K562 (cell line): ENCODE measurements around the gene ABCD3. TPM values are rescaled to one million over a fixed set of nuclear protein-coding genes. Genes with fewer than 3 reads are reported as not detected.

Source experiments
- ATAC-seq: fragments of 200-7000 bp; cut with Tn5 transposase; 3 replicates; pipeline ENCODE4 v1.9.1; 2020; ENCODE audit warnings: moderate library complexity
- BruUV-seq: library from RNA; stranded (reverse); fragments of 400-500 nt; replicated peaks from 2 replicates; lab custom pipeline; 2021; lab: Mats Ljungman, UMichigan
- CTCF ChIA-PET: fragments of 300-600 bp; formaldehyde crosslinking; extraction: SDS; loops from one replicate; lab custom pipeline; 2021; ENCODE audit warnings: low intra/inter-chr PET ratio; lab: Yijun Ruan, JAX
- POLR2A ChIA-PET: fragments of 300-600, 350-650 bp; sonication (Branson Sonifier 250); formaldehyde crosslinking; extraction: SDS; loops from one replicate; lab custom pipeline; 2021; ENCODE audit warnings: antibody characterized with exemption, inconsistent platforms; lab: Yijun Ruan, JAX
- DNase-seq, 4 experiments: peaks; one replicate each; pipeline versions ENCODE4 v3.0.0 to v3.0.0-alpha.2; 2011 to 2018; ENCODE audit warnings: low spot score in 3 of 4, mixed read lengths in 3 of 4; ENCODE audit errors: extremely low read depth in 1 of 4
- FAIRE-seq: peaks from 2 replicates; lab custom pipeline; 2011; peaks lifted over from hg19 to GRCh38; lab: Jason Lieb, UNC
- H2AFZ ChIP-seq: 2 replicates; pipeline ENCODE4 v1.6.0; 2011; ENCODE audit warnings: low read depth, low read length, control low read depth, inconsistent platforms
- H3K27ac ChIP-seq: fragments of 200-600 bp; 3 replicates; pipeline ENCODE4 v1.8.0; 2011; ENCODE audit warnings: low read depth, mild to moderate bottlenecking, control low read depth, inconsistent platforms, low read length, moderate library complexity, mixed read lengths; ENCODE audit errors: extremely low read depth
- H3K27me3 ChIP-seq, 2 experiments: fragments of 300-600 bp in 1 of 2; 2 replicates in 1 of 2; 3 replicates in 1 of 2; pipeline versions ENCODE4 v1.6.0 to v1.8.0; 2011; ENCODE audit warnings: inconsistent platforms in 2 of 2, low read length in 2 of 2, mild to moderate bottlenecking in 1 of 2, mixed read lengths in 1 of 2, moderate library complexity in 1 of 2; ENCODE audit not compliant: control insufficient read depth in 2 of 2, insufficient read depth in 2 of 2
- H3K36me3 ChIP-seq: fragments of 300-600 bp; 3 replicates; pipeline ENCODE4 v1.8.0; 2011; ENCODE audit warnings: mild to moderate bottlenecking, low read length, inconsistent platforms; ENCODE audit not compliant: control insufficient read depth, insufficient read depth
- H3K4me1 ChIP-seq, 2 experiments: fragments of 200-600 bp in 1 of 2; replicated peaks in 1 of 2; 2 replicates in 1 of 2; 3 replicates in 1 of 2; pipeline versions ENCODE4 v1.5.1 to v1.8.0; 2011; ENCODE audit warnings: inconsistent platforms in 2 of 2, low read length in 2 of 2, mild to moderate bottlenecking in 1 of 2, mixed read lengths in 1 of 2, moderate library complexity in 1 of 2; ENCODE audit not compliant: control insufficient read depth in 2 of 2, insufficient read depth in 2 of 2
- H3K4me2 ChIP-seq: 2 replicates; pipeline ENCODE4 v1.6.1; 2011; ENCODE audit warnings: low read length, control low read depth, inconsistent platforms, mixed read lengths; ENCODE audit not compliant: insufficient read depth
- H3K4me3 ChIP-seq: fragments of 200-600 bp; sonication (generic), shearing (Covaris generic); 2 replicates; pipeline ENCODE4 v1.5.1; 2016; ENCODE audit warnings: control low read depth, inconsistent platforms
- H3K79me2 ChIP-seq: fragments of 200-600 bp; 3 replicates; pipeline ENCODE4 v1.8.0; 2011; ENCODE audit warnings: low read length, inconsistent platforms; ENCODE audit not compliant: control insufficient read depth, insufficient read depth
- H3K9ac ChIP-seq, 2 experiments: 2 replicates each; pipeline versions ENCODE4 v1.6.0 to v1.6.1; 2011; ENCODE audit warnings: low read depth in 2 of 2, low read length in 2 of 2, control low read depth in 1 of 2, inconsistent platforms in 1 of 2, mild to moderate bottlenecking in 1 of 2, mixed read lengths in 1 of 2; ENCODE audit not compliant: insufficient read depth in 1 of 2
- H3K9me1 ChIP-seq: one replicate; pipeline ENCODE4 v1.6.0; 2011; ENCODE audit warnings: inconsistent platforms, mild to moderate bottlenecking, low read length, moderate library complexity; ENCODE audit not compliant: control insufficient read depth, insufficient read depth
- H3K9me3 ChIP-seq: replicated peaks from 2 replicates; pipeline ENCODE4 v1.5.1; 2011; ENCODE audit warnings: low read depth, low read length, inconsistent platforms; ENCODE audit not compliant: control insufficient read depth, insufficient read depth
- H4K20me1 ChIP-seq: replicated peaks from 2 replicates; pipeline ENCODE4 v1.6.1; 2011; ENCODE audit warnings: low read length, inconsistent platforms, mixed read lengths; ENCODE audit not compliant: control insufficient read depth, insufficient read depth
- DACH1 ChIP-seq: fragments of 450-650 bp; IDR thresholded peaks from 2 replicates; pipeline ENCODE4 v1.6.1; 2018; ENCODE audit not compliant: partially characterized antibody
- NFATC3 ChIP-seq: fragments of 450-650 bp; IDR thresholded peaks from 2 replicates; pipeline ENCODE4 v1.6.1; 2017; ENCODE audit warnings: mild to moderate bottlenecking
- WGBS: fragments of 100-300 bp; shearing (Covaris generic); methylation state at CpG from one replicate; pipeline ENCODE4 v1.1.6; 2016; ENCODE audit warnings: low coverage, mixed read lengths; ENCODE audit not compliant: insufficient coverage; ENCODE audit errors: missing lambda C conversion rate; 5-methylcytosine and 5-hydroxymethylcytosine counted together
- in situ Hi-C: fragments of 300-500 bp; cut with MboI; formaldehyde crosslinking; loops from 4 replicates; pipeline ENCODE4 v1.15.0; 2018; ENCODE audit warnings: inconsistent platforms, mixed read lengths
- intact Hi-C: fragments of 100-400 bp; cut with micrococcal nuclease; formaldehyde crosslinking; loops from 2 replicates; pipeline ENCODE4 v1.14.2; 2022
- polyA plus RNA-seq, 8 experiments: library from polyadenylated mRNA; depleted of rRNA in 4 of 8; stranded (reverse) in 5 of 8; unstranded in 3 of 8; fragments of >200 nt; fragmentation: Nextera tagmentation in 2 of 8; fragmentation: Illumina TruSeq in 1 of 8; extraction: Ambion mirVana in 2 of 8; extraction: Trizol in 1 of 8; gene quantifications; 2 replicates each; pipeline versions ENCODE4 v1.2.1 to v1.2.3, GENCODE V29; 2011 to 2014; ENCODE audit warnings: inconsistent platforms in 1 of 8, missing spikeins in 1 of 8
- total RNA-seq, 7 experiments: library from RNA; depleted of rRNA in 6 of 7; stranded (reverse); fragments of >200 nt in 6 of 7; fragmentation: Illumina TruSeq in 2 of 7; extraction: Trizol in 2 of 7; gene quantifications; 2 replicates each; pipeline versions ENCODE4 v1.2.1 to v1.2.3, GENCODE V29; 2011 to 2021; ENCODE audit warnings: low replicate concordance in 1 of 7
- TF ChIP-seq, protein P1 (sequence below): fragments of 450-650 bp; conservative IDR thresholded peaks from 2 replicates; pipeline ENCODE4 v1.6.1; 2016; ENCODE audit warnings: missing genetic modification characterization, low read depth, mild to moderate bottlenecking, missing compliant biosample characterization, moderate library complexity
- TF ChIP-seq, protein P2 (sequence below), 2 experiments: fragments of 450-650 bp; formaldehyde crosslinking in 1 of 2; IDR thresholded peaks; 2 replicates each; pipeline versions ENCODE4 v1.4.0 to v1.6.1; 2014 to 2020; ENCODE audit warnings: mild to moderate bottlenecking in 2 of 2, borderline replicate concordance in 1 of 2, low read depth in 1 of 2

Gene ABCD3
- total and polyA plus RNA-seq, 9 of the 15 experiments (the other 6 are each of a cell fraction or from before 2014, with no cell fraction given), result 11.0 to 30.7 (median 15.5) TPM

DNA sequence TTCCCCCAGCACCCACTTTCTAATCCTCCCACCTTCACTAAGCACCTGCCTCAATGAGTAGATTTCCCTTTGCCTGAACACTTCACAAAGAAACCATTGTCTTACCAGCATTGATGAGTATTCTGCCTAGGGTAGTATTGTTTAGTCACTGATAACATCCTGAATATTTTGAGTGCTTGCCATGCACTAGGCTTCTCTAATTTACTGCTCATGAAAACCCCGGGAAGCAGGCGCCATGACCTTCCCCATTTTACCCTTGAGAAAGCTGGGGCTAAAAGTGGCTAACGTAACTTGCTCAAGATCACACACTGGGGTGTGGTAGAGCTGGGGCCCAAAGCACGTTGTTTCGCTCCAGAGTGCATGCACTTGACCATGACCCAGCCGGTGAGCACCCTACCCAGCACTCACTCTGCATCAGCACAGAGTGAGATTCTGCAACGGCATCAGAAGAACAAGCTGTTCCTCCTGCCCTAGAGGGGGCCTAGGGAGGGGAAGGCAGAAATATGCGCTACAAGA, 133.9 kb downstream of the ABCD3 start:
- no peak for ATAC-seq
- H3K4me1 ChIP-seq, result no peaks in the 10 kb centered on the region
- POLR2A ChIA-PET, result no interaction called here

DNA sequence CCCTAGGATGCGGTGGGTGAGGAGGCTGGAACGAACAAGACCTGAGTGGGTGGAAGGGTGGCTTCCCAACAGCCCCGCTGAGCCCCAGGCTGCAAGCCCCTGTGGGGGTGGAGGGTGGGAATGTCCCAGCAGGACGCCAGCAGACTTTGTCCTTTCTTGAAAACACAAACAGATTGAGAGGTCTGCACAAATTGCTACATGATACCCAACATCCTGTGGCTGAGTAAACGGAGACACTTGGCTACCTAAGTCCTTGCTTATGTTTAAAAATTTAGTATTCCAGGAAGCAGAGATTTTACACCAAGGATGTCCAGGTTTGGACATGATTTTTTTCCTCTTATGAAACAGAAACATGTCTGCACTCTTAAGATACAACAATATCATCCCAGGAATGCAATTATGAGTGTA, 135.1 kb downstream of the ABCD3 start:
- no peak overlapping the region for H3K27ac ChIP-seq
- CTCF ChIA-PET, result no interaction called here
- H3K4me2 ChIP-seq, result no peak overlapping the region
- ATAC-seq (no peak), DNase-seq (no peak), FAIRE-seq (no peak)
- 0% methylated on average over 5 of the region's 5 CpGs for WGBS
- H3K79me2 ChIP-seq, result no peaks in the 10 kb centered on the region
- H3K9ac ChIP-seq, result no peak overlapping the region
- intact Hi-C loops, result no loop called here
- H3K4me3 ChIP-seq, result no peak overlapping the region
- H4K20me1 ChIP-seq, result no peaks in the 10 kb centered on the region
- H3K36me3 ChIP-seq, result no peaks in the 10 kb centered on the region
- H3K9me1 ChIP-seq, result peaks cover 3% of the 10 kb centered on the region
- in situ Hi-C loops, result no loop called here
- BruUV-seq, result no TSS peak
- POLR2A ChIA-PET, result no interaction called here
- H3K9me3 ChIP-seq, result no peaks in the 10 kb centered on the region
- no peaks in the 10 kb centered on the region for H3K4me1 ChIP-seq
- H3K27me3 ChIP-seq, result peaks cover 11 to 45% of the 10 kb centered on the region in 2 experiments
- no peak overlapping the region for H2AFZ ChIP-seq
- no peak for TF ChIP-seq DACH1
- TF ChIP-seq, protein P1, sequence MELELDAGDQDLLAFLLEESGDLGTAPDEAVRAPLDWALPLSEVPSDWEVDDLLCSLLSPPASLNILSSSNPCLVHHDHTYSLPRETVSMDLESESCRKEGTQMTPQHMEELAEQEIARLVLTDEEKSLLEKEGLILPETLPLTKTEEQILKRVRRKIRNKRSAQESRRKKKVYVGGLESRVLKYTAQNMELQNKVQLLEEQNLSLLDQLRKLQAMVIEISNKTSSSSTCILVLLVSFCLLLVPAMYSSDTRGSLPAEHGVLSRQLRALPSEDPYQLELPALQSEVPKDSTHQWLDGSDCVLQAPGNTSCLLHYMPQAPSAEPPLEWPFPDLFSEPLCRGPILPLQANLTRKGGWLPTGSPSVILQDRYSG, result no peak
- TF ChIP-seq, protein P2, sequence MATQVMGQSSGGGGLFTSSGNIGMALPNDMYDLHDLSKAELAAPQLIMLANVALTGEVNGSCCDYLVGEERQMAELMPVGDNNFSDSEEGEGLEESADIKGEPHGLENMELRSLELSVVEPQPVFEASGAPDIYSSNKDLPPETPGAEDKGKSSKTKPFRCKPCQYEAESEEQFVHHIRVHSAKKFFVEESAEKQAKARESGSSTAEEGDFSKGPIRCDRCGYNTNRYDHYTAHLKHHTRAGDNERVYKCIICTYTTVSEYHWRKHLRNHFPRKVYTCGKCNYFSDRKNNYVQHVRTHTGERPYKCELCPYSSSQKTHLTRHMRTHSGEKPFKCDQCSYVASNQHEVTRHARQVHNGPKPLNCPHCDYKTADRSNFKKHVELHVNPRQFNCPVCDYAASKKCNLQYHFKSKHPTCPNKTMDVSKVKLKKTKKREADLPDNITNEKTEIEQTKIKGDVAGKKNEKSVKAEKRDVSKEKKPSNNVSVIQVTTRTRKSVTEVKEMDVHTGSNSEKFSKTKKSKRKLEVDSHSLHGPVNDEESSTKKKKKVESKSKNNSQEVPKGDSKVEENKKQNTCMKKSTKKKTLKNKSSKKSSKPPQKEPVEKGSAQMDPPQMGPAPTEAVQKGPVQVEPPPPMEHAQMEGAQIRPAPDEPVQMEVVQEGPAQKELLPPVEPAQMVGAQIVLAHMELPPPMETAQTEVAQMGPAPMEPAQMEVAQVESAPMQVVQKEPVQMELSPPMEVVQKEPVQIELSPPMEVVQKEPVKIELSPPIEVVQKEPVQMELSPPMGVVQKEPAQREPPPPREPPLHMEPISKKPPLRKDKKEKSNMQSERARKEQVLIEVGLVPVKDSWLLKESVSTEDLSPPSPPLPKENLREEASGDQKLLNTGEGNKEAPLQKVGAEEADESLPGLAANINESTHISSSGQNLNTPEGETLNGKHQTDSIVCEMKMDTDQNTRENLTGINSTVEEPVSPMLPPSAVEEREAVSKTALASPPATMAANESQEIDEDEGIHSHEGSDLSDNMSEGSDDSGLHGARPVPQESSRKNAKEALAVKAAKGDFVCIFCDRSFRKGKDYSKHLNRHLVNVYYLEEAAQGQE (IDR thresholded peaks at IDR 0.05; ENCODE audit: borderline replicate concordance), result no peak
- TF ChIP-seq, protein P2 (CRISPR knock-in tag; IDR thresholded peaks at IDR 0.05; ENCODE audit: low read depth), result no peak

More for the DNA sequence above, 133.9 kb downstream of the ABCD3 start:
- Histone ChIP-seq H3K36me3 (no peaks in the 10 kb centered on the region), H3K4me2 (no peak overlapping the region), H3K4me3 (no peak overlapping the region), H3K27me3 (peaks cover 11 to 52% of the 10 kb centered on the region in 2 experiments), H3K79me2 (no peaks in the 10 kb centered on the region), H3K9ac (no peak overlapping the region), H2AFZ (no peak overlapping the region), H3K9me3 (no peaks in the 10 kb centered on the region)
- in situ Hi-C loops, result no loop called here
- FAIRE-seq, result no peak
- CTCF ChIA-PET, result no interaction called here
- WGBS, result 1% methylated on average over 8 of the region's 8 CpGs
- intact Hi-C loops, result no loop called here
- BruUV-seq, result no TSS peak
- no peak for TF ChIP-seq NFATC3
- TF ChIP-seq, all 486 proteins: peak for 0
- no peaks in the 10 kb centered on the region for H4K20me1 ChIP-seq
- H3K27ac ChIP-seq, result no peak overlapping the region
- DNase-seq, result no peak
- H3K9me1 ChIP-seq, result peaks cover 3% of the 10 kb centered on the region
